ENCODE results near the gene RAB23. TPM values are rescaled to one million over a fixed set of nuclear protein-coding genes. Genes with fewer than 3 reads are reported as not detected.

RAB23 gene
- total RNA-seq, 1 experiment from 2014 or later = 18.1 TPM

DNA sequence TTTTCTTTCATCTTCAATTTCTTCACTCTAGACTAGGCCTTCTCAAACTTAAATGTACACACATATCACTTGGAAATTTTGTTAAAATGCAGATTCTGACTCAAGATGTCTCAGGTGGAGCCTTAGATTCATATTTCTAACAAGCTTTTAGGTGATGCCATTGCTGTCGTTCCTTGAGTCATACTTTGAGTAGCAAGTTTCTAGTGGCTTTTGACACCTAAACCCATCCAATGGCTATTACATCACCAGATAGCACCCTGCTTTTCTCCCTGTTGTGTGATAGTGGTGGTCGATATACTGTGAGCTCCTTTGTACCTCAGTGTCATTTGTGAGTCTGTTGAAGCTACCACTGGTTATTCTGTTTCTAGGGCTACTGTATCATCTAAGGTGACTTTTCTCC lies 84.8 kb downstream of the RAB23 start:
- H3K14ac ChIP-seq (ENCODE audit: insufficient read depth, low read length) = no peak overlapping the region
- no peak overlapping the region for H3K4ac ChIP-seq (ENCODE audit: low read depth, low read length)
- H3K23me2 ChIP-seq (ENCODE audit: insufficient read length, low read depth, low read length, poor library complexity, severe bottlenecking) = no peaks in the 10 kb centered on the region
- H3K79me2 ChIP-seq (ENCODE audit: insufficient read depth, low read length) = no peaks in the 10 kb centered on the region; the same call in 1 of the 2 replicates
- no peak overlapping the region for H2AK5ac ChIP-seq (ENCODE audit: insufficient read length, low read length)
- WGBS (ENCODE audit: extremely low coverage, insufficient read length, low lambda C conversion rate) = no CpG with 5 or more reads among the region's 2 CpGs
- H4K20me1 ChIP-seq (ENCODE audit: control insufficient read depth, insufficient read depth, insufficient read length) = no peaks in the 10 kb centered on the region
- no peaks in the 10 kb centered on the region for H3K4me1 Mint-ChIP-seq
- H3K27ac Mint-ChIP-seq = no peak overlapping the region
- H4K5ac ChIP-seq (ENCODE audit: insufficient read length, low read depth, low read length) = no peak overlapping the region
- H2BK12ac ChIP-seq (ENCODE audit: insufficient read length, low read depth, low read length) = no peak overlapping the region
- no peak overlapping the region for H2BK15ac ChIP-seq (ENCODE audit: low read depth, low read length)
- no peaks in the 10 kb centered on the region for H3K27me3 ChIP-seq (ENCODE audit: insufficient read depth, low read length)
- no peak overlapping the region for H3K27ac ChIP-seq (ENCODE audit: insufficient read length, low read depth, low read length)
- no peak overlapping the region for H2AFZ ChIP-seq (ENCODE audit: low read length)
- no peak overlapping the region for H3K18ac ChIP-seq (ENCODE audit: insufficient read length, low read depth, low read length)
- H3K23ac ChIP-seq (ENCODE audit: insufficient read length, low read depth, low read length) = no peak overlapping the region
- H2BK5ac ChIP-seq (ENCODE audit: insufficient read length, low read length) = no peak overlapping the region
- H3T11ph ChIP-seq (ENCODE audit: low read length) = no peak overlapping the region
- no peak overlapping the region for H2BK20ac ChIP-seq (ENCODE audit: low read depth, low read length, poor library complexity, severe bottlenecking)
- H4K8ac ChIP-seq (replicated peaks; ENCODE audit: insufficient read length, low read depth, low read length) = no peak overlapping the region
- H3K4me1 ChIP-seq (ENCODE audit: insufficient read depth, low read length) = no peaks in the 10 kb centered on the region
- no peaks in the 10 kb centered on the region for H3K9me3 ChIP-seq (ENCODE audit: control insufficient read depth, low read depth, low read length)
- no peaks in the 10 kb centered on the region for H3K9me3 Mint-ChIP-seq
- H3K56ac ChIP-seq (ENCODE audit: insufficient read length, low read depth, low read length) = no peak overlapping the region
- TF ChIP-seq, protein P1, sequence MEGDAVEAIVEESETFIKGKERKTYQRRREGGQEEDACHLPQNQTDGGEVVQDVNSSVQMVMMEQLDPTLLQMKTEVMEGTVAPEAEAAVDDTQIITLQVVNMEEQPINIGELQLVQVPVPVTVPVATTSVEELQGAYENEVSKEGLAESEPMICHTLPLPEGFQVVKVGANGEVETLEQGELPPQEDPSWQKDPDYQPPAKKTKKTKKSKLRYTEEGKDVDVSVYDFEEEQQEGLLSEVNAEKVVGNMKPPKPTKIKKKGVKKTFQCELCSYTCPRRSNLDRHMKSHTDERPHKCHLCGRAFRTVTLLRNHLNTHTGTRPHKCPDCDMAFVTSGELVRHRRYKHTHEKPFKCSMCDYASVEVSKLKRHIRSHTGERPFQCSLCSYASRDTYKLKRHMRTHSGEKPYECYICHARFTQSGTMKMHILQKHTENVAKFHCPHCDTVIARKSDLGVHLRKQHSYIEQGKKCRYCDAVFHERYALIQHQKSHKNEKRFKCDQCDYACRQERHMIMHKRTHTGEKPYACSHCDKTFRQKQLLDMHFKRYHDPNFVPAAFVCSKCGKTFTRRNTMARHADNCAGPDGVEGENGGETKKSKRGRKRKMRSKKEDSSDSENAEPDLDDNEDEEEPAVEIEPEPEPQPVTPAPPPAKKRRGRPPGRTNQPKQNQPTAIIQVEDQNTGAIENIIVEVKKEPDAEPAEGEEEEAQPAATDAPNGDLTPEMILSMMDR (conservative IDR thresholded peaks at IDR 0.05) = no peak
- no peaks in the 10 kb centered on the region for H3K27me3 Mint-ChIP-seq (ENCODE audit: low read depth)
- no peak overlapping the region for H3K4me3 Mint-ChIP-seq
- H3K36me3 Mint-ChIP-seq (ENCODE audit: insufficient read depth in 1 of 3, low read depth in 3 of 3) = peaks cover 6 to 33% (median 33%) of the 10 kb centered on the region in 3 experiments; a peak in 6 of 7 replicates
- H3K9ac ChIP-seq (ENCODE audit: extremely low read depth, insufficient read length, low read length) = no peak overlapping the region
- DNase-seq = no peak
- H4K91ac ChIP-seq (ENCODE audit: insufficient read length, low read depth, low read length) = no peak overlapping the region
- no peaks in the 10 kb centered on the region for H3K79me1 ChIP-seq (ENCODE audit: insufficient read depth, low read depth, low read length, poor library complexity, severe bottlenecking)
- no peak overlapping the region for H3K4me2 ChIP-seq (ENCODE audit: insufficient read depth, insufficient read length, low read length)
- H2BK120ac ChIP-seq (ENCODE audit: low read depth, low read length, poor library complexity, severe bottlenecking) = no peak overlapping the region

Other genes starting within 250 kb of the RAB23 start
- gene KIAA1586, start 175.6 kb downstream of the RAB23 start, total RNA-seq (2021) = 33.3 and 37.6 TPM in 2 replicates
- gene ZNF451, start 132.1 kb downstream of the RAB23 start, total RNA-seq (2021) = 71.2 and 76.4 TPM in 2 replicates
- 8.2 and 8.4 TPM in 2 replicates for gene BAG2, start 50.0 kb downstream of the RAB23 start, total RNA-seq (2021)
- 43.0 and 44.3 TPM in 2 replicates for gene PRIM2, start 95.3 kb upstream of the RAB23 start, total RNA-seq (2021)